Cardiac septum (tissue), 1 donor: ENCODE results near the gene PLPPR2. TPM values are rescaled to one million over a fixed set of nuclear protein-coding genes. Genes with fewer than 3 reads are reported as not detected.
"Not testable (repeated sequence)": the region's sequence is repeated elsewhere in the genome, so short reads cannot be mapped to it uniquely, and the experiment has no call there.

Experiments used
- DNase-seq: peaks from one replicate; pipeline ENCODE4 v3.0.0-alpha.2; 2020; ENCODE audit warnings: low spot score
- intact Hi-C: fragments of 100-400 bp; cut with DNase I; formaldehyde crosslinking; loops from one replicate; pipeline ENCODE4 v1.14.0; 2022
- total RNA-seq: library from RNA; stranded (reverse); fragmentation: NEBNext Ultra II Directional; extraction: Animal tissue kit (Norgen Biotek cat#: 25700); gene quantifications from one replicate; pipeline ENCODE4 v1.2.1, GENCODE V29; 2021
- donor health status: DM: no; HTN: no; CAD: no.

The PLPPR2 gene
- total RNA-seq, 1 donor from 2014 or later: 19.3 TPM

DNA sequence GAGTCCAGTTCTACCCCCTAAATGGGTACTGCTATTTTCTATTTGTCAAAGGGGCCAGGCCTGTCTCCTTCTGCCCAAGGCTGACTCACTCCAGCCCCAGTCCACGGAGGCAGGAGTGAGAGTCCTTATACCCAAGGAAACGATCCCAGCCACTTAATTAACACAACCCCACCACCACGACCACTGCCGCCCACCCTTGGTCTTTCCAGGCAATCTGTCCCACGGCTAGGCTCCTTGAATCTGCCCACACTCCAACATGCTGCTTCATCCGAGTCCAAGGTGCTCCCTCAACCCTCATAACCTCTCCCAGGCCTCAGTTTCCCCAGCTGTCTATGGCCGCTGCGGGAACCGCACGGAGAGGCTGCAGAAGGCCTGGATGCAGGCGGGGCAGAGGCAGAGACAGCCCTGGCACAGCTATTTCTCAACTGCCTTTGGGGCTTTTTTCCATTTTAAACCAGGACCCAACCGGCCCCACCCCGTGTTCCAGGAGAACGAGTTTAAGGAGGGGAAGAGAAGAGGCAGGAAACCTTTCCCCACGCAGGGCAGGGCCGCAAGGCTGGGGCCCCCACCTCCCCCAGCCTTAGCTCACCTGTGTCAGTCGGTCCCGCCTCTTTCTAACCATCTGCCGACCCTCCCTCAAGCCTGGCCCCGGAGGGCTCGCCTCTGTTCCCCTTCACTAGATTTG lies 16.5 kb upstream of the PLPPR2 start:
- no peak for DNase-seq
- intact Hi-C loops: loop anchor here (2.0 kb wide), 1 partner anchor 44 kb away; no protein-coding TSS in a partner anchor

DNA sequence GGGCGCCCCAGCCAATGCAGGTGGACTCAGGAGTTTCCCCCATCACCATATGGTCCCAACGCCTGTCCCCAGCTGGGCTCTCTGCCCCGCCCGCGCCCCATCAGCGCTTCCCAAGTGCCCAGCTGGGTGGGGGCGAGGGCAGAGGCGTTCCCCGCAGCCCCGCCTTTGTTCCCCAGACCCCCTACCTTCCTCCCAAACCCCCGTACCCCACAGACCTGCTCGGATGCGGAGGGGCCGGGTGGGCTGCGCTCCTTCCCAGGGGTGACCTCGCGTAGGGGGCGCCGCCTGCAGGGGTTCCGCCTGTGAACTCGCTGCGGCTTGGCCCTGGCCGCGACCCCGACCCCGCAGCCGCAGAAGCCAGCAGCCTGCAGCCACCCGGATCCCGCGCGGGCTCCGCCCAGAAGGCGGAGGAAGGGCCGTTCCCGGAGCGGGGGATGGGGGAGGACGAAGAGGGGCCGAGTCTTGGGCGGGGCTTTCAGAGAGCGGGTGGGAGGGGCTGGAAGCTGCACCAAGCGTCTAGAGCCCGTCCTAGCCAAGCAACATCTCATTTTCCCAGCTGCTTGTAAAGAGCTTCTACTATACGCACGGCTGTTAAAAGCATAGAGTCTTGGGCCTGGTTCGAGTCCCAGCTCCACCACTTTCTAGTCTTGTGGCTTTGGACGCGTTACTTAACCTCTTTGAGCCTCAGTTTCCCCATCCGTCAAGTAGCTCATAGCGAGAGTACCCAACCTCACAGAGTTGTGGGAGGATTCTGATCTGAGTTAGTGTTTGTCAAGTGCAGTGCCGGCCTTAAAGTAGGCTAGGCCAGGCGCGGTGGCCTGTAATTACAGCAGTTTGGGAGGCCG lies 15.8 kb upstream of the PLPPR2 start, which contains the start of gene RAB3D:
RAB3D (minus strand) TSS at position 404 of the 845 bp plus-strand sequence. CDS start 2,258 bp downstream, outside the sequence.
- peak; percentile 98 for DNase-seq
- intact Hi-C loops: loop anchor here (2.0 kb wide), 1 partner anchor 45 kb away; no protein-coding TSS in a partner anchor

DNA sequence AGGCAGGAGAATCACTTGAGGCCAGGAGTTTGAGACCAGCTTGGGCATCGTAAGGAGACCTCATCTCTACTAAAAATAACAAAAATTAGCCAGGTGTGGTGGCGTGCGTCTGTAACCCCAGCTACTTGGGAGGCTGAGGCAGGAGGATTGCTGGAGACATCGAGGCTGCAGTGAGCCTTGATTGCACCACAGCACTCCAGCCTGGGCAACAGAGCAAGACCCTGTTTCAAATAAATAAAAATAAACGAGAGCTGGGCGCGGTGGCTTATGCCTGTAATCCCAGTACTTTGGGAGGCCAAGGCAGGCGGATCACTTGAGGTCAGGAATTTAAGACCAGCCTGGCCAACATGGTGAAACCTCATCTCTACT lies 15.1 kb upstream of the PLPPR2 start:
- DNase-seq, intact Hi-C loops: not testable (repeated sequence)

DNA sequence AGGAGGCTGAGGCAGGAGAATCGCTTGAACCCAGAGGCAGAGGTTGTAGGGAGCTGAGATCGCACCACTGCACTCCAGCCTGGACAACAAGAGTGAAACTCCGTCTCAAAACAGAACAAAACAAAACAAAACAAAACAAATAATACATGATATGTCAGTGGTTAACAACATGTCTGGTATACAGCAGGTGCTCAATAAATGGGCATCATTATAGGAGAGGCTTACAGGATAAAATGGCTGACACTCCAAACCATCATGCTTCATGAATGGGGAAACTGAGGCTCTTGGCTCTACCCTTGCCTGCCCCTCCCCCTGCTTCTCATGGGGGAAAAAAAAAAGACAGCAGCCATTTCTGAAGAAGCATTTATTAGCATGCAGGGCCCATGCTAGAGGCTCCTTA lies 12.8 kb upstream of the PLPPR2 start:
- no peak for DNase-seq
- intact Hi-C loops: no loop called here

DNA sequence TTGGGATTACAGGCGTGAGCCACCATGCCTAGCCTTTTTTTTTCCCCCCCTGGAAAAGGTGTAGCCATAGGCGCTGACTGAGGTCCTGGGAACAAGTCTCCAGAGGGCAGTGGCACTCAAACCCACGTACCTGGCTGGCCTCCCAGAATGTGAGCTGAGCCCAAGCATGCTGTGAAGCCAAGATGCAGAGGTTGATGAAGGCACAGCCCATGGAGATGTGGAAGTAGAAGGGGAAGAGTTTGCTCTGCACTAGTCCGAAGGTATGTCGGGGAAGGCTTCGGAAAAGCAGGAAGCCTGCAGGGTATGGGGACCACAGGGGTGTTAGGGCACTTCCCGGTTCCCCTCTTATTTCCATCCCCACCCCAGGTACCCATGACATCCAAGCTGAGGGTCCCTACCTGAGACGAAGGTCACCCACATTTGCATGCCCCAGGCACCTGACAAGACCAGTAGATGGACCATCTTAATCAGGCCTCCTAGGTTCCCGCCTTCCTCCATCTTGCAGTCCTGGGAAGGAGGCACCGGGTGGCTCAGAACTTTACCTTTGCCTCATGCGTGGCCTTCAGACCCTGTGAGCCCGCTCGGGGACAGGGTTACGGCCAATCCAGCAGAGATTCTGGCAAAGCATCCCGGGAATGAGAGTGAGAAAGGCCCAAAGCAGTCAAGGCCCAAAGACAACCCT lies 10.0 kb upstream of the PLPPR2 start:
- no peak for DNase-seq
- intact Hi-C loops: loop anchor here (5.0 kb wide), 1 partner anchor 37 kb away; the partner anchor contains the start of gene EPOR

DNA sequence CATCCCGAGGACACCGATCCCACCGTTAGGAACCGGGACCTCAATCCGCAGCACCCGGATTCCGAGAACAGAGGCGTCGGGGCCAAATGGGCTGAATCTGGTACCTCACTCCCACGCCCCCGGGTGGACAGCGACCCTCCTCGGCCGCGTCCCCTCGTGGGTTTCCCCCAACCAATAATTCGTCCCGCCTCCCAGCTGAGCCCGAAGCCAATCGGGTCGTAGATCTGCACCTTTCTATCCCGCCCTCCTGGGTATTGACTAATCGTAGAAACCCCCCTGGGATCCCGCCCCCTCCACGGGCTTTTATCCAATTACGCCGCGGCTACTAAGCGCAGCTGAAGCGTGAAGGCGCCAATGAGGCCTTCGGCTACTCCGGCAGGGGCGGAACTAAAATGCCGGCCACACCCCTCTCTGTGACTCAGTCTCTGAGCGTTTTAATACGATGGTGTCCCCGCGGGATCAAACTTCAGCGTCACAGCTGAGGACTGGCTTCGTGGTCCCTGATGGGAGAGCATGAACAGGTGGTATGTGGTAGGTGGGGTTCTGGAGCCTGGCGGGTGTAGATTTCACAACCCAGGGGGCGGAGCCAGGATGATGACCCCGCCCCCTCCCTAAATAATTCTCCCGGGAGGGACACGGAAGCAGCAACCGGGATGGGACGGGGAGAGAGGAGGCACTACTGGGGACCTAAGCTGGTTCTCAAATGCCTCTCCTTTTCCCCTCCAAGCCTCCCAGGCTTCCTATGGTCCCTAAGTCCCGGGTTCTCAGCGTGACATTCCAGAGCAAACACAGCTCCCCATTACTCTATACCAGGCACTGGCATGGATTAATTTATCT lies 8.9 kb upstream of the PLPPR2 start, which contains the start of the genes CCDC159 and TMEM205:
CCDC159 (plus strand) TSS at position 416 of the 837 bp plus-strand sequence; CDS start at position 504, 88 bp downstream.
TMEM205 (minus strand) TSS at position 165 of the 837 bp plus-strand sequence. CDS start 649 bp downstream, outside the sequence.
- intact Hi-C loops: loop anchor here (5.0 kb wide), 1 partner anchor 36 kb away; the partner anchor contains the start of gene EPOR
- peak; percentile 99 for DNase-seq

DNA sequence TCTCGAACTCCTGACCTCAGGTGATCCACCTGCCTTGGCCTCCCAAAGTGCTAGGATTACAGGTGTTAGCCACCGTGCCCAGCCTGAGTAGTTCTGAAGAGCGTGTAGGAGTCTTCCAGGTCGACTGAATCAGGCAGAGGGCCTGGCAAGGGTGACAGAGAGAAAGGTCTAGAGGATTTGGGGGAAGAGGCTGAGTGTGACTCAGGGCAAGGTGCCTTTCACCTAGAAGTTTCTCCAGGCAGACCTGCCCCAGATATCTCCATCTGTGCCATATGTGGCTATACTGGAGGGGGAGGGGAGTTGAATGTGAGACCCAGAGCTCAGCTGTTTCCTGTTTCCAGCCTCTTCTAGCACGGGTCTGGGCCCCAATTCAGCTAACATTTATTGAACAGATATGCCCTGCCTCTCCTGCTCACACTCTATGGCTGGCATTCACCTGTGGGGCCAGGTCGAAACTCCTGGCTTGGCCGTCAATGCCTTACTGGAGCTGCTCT lies 7.6 kb upstream of the PLPPR2 start:
- DNase-seq: no peak
- intact Hi-C loops: loop anchor here (5.0 kb wide), 1 partner anchor 35 kb away; the partner anchor contains the start of gene EPOR

DNA sequence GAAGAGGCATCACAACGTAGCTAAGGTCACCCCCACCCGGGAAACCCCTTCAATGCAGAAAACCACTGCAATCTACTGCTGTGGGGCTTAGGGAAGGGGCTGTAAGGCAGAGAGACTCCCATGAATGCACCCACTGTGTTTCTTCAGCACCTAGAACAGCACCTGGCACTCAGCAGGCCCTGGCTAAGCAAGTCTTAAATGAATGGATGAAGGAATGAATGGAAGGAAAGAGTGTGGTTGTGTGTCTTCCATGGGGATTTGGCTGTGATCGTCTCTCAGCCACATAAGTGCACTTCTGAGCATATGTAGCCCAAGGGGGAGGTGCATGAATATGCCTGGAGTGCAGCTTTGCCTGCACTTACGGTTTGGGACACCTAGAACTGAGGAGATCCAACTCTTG lies 6.1 kb upstream of the PLPPR2 start:
- intact Hi-C loops: loop anchor here (5.0 kb wide), 1 partner anchor 33 kb away; the partner anchor contains the start of gene EPOR

DNA sequence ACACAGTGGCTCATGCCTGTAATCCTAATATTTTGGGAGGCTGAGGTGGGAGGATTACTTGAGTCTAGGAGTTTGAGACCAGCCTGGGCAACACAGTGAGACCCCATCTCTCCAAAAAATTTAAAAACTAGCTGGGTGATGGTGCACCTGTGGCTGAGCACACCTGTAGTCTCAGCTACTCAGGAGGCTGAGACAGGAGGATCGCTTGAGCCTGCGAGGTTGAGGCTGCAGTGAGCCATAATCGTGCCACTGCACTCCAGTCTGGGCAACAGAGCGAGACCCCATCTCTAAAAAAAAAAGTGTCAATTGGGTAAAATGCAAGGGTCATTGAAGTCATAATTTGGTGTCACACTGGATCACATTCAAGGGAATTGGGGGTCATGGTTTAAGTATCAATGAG lies 1.1 kb upstream of the PLPPR2 start:
- DNase-seq, intact Hi-C loops: not testable (repeated sequence)

More for the DNA sequence above, 6.1 kb upstream of the PLPPR2 start:
- no peak for DNase-seq

DNA sequence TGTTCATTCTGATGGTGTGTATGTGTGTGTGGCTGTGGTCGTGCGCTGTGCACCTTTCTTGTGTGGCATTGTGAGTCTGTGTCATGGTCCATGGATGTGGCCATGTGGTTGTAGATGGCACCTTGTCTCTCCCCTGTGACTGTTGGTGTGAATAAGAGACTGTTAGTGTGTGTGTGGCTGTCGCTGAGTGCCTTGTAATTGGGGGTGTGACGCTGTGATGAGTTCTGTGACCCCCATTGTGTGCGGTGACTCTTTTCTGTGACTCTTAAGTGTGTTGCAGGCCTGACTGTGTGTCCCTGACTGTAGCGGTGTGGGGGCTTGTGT lies 804 bp downstream of the PLPPR2 start:
- no peak for DNase-seq
- intact Hi-C loops: no loop called here

DNA sequence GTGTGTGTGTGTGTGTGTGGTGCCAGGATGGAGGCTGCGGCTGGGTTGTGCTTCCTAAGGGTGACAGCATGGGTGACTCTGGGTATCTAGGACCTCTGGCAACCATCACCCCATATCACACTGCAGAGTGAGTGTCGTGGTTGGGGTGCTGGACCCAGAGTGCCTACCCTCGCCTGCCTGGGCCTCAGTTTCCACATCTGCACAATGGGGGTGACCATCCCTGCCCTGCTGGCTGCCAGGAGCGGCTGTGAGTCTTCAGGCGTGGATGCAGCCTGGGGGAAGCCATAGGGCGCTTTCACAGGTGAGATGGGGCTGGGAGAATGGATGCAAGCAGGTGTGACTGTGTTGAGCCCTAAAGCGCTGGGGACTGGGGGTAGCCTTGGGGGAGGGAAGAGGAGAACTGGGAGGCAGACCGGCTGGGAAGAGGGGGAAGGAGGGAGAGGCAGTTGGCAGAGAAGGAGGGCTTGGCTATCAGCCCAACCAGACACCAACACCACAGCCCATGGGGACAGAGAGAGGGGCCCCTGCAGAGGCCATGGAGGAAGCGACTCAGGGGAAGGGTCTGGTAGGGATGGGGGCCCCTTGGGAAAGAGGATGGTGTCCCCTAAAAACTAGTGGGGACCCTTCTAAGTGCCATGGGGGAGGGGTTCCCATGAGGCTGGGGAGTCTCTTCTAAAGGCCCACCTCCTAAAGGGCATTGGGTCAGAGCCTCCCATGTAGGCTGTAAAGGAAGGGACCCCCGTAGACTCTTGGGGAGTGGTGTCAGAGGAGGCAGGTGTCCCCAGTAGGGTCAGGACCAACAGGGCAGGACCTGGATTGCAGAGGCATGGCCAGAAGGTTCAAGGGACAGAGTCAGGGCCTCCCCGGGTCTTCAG lies 1.7 kb downstream of the PLPPR2 start:
- intact Hi-C loops: no loop called here
- no peak for DNase-seq

DNA sequence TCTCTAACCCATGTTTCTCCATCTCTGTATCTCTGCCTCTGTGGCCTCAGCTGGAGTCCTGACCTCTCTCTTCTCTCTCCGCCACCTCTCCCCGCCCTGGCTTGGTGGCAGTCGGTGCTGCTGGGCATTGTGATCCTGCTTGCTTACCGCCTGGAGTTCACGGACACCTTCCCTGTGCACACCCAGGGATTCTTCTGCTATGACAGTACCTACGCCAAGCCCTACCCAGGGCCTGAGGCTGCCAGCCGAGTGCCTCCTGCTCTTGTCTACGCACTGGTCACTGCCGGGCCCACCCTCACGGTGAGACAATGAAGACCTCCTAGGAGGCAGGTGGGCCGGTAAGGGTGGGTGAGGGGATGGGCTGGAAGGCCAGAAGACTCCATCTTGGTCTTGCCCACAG lies 4.2 kb downstream of the PLPPR2 start:
- intact Hi-C loops: no loop called here
- DNase-seq: no peak

DNA sequence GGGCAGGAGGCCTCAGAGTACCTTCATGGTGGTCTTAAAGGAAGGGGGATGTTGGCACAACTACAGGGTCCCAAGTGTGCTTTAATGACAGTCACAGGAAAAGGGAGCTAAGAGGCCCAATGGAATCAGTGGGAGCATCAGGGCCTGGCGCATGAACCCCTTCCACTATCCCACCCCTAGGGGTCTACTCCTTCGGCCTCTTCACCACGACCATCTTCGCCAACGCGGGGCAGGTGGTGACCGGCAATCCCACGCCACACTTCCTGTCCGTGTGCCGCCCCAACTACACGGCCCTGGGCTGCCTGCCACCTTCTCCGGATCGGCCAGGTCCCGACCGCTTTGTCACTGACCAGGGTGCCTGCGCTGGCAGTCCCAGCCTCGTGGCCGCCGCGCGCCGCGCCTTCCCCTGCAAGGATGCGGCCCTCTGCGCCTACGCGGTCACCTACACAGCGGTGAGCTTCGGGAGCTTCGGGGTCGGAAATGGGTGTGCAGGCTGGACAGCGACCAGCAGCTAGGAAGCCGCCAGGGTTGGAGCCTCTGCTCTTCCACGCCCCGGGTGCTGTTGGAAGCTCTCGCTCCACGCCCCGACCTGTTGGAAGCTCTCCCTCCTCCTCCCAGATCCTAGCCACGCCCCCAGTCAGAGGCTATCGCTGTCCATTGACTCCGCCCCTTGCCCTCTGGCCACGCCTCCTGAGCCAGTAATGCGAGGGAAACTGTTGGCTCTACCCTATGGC lies 6.0 kb downstream of the PLPPR2 start:
- DNase-seq: no peak
- intact Hi-C loops: no loop called here

DNA sequence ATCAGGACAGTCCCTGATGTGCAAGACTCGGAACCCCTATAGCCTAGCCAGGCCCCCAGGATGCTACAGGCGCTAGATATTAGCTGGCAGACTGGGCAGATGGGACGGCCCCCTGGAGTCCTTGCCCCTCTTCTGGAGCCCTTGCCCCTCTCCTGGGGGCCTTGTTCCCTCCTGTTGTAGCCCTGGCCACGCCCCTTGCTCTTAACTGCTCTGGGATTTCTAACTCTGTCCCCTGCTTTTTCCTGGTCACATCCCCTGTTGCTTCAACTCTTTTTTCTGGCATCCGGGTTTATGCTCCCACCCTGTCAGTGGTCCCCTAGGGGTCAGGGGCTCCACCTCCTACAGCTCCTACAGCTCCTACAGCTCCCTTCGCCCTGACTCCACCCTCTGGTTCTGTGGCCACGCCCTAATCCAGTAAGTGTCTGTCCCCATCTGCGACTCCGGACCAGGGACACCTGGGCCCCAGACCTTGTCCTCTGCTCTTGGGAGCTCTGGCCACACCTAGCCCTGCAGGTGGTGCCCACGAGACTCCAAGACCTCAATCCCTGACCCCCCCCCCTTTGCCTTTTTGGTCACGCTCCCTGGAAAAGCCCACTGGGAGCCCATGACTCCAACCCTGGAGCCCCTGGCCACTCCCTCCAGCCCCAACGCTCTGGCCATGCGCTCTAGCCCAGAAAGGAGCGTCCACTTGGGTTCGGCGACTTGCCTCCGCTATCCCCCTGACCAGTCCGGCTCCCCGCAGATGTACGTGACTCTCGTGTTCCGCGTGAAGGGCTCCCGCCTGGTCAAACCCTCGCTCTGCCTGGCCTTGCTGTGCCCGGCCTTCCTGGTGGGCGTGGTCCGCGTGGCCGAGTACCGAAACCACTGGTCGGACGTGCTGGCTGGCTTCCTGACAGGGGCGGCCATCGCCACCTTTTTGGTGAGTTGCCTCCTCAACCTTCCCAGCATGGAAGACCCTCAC lies 6.8 kb downstream of the PLPPR2 start:
- intact Hi-C loops: no loop called here

DNA sequence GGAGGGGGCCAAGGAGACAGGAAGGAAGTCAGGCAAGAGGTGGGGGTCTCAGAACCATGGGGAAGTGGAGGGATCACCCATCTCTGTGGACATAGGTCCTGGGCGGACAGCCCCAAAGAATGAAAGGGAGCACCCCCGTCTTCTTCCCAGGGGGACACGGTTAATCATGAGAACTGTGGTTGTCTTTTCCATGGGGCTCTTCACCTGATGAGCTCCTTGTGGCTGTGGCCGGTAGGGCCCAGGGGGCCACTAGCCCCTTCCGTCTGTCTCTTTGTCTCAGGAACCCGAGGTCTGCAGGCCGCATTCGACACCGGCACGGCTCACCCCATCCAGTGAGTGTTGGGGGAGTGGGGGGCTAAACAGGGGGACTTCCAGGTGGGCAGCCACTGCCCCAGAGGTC lies 8.6 kb downstream of the PLPPR2 start:
- intact Hi-C loops: no loop called here
- no peak for DNase-seq

More for the DNA sequence above, 6.8 kb downstream of the PLPPR2 start:
- no peak for DNase-seq

DNA sequence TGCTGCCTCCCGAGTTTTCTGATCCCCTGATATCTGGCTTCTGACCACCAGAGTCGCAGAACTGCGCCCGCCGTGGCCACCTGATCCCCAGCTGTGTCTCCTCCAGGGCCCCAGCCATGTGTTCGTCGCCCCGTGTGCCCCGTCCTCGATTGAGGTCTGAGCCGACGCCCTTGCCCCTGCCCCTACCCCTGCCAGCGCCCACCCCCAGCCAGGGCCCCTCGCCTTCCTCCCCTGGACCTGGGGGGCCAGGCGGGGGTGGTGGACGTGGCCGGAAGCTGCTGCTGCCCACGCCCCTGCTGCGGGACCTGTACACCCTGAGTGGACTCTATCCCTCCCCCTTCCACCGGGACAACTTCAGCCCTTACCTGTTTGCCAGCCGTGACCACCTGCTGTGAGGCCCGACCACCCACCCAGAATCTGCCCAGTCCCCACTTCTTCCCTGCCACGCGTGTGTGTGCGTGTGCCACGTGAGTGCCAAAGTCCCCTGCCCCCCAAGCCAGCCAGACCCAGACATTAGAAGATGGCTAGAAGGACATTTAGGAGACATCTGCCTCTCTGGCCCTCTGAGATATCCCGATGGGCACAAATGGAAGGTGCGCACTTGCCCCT lies 9.2 kb downstream of the PLPPR2 start:
- intact Hi-C loops: no loop called here
- no peak for DNase-seq
